Mesendoderm (in vitro differentiated cells): Measurements from ENCODE around the gene SAV1. TPM values are rescaled to one million over a fixed set of nuclear protein-coding genes. Genes with fewer than 3 reads are reported as not detected.

Source experiments
- DNase-seq: peaks from one replicate; pipeline ENCODE4 v3.0.0; 2013
- H2AK5ac ChIP-seq: 2 replicates; pipeline ENCODE4 v1.6.1; 2013; ENCODE audit warnings: low read length, inconsistent platforms
- H2BK120ac ChIP-seq: 2 replicates; pipeline ENCODE4 v1.6.1; 2013; ENCODE audit warnings: low read depth, mild to moderate bottlenecking, low read length, moderate library complexity, mixed read lengths
- H2BK15ac ChIP-seq: replicated peaks from 2 replicates; pipeline ENCODE4 v1.6.1; 2013; ENCODE audit warnings: low read depth, mild to moderate bottlenecking, moderate library complexity
- H2BK5ac ChIP-seq: 2 replicates; pipeline ENCODE4 v1.6.1; 2013; ENCODE audit warnings: low read length, inconsistent platforms
- H3K18ac ChIP-seq: 2 replicates; pipeline ENCODE4 v1.6.1; 2013; ENCODE audit warnings: mild to moderate bottlenecking, low read length, mixed read lengths
- H3K23ac ChIP-seq: one replicate; pipeline ENCODE4 v1.6.1; 2013; ENCODE audit warnings: low read length
- H3K27ac ChIP-seq: 2 replicates; pipeline ENCODE4 v1.5.1; 2013; ENCODE audit warnings: low read depth, mild to moderate bottlenecking, inconsistent platforms, low read length, moderate library complexity
- H3K27me3 ChIP-seq: 2 replicates; pipeline ENCODE4 v1.6.1; 2013; ENCODE audit warnings: low read length, control low read depth, mild to moderate bottlenecking, inconsistent platforms; ENCODE audit not compliant: insufficient read depth, poor library complexity
- H3K36me3 ChIP-seq: 2 replicates; pipeline ENCODE4 v1.6.1; 2013; ENCODE audit warnings: low read length, inconsistent platforms; ENCODE audit not compliant: control insufficient read depth, insufficient read depth
- H3K4ac ChIP-seq: one replicate; pipeline ENCODE4 v1.6.1; 2013; ENCODE audit warnings: low read depth, mild to moderate bottlenecking, low read length, moderate library complexity
- H3K4me1 ChIP-seq: 2 replicates; pipeline ENCODE4 v1.6.1; 2013; ENCODE audit warnings: low read depth, low read length, inconsistent platforms; ENCODE audit not compliant: control insufficient read depth
- H3K4me2 ChIP-seq: 2 replicates; pipeline ENCODE4 v1.6.1; 2013; ENCODE audit warnings: low read length
- H3K4me3 ChIP-seq: 2 replicates; pipeline ENCODE4 v1.5.1; 2013; ENCODE audit warnings: mild to moderate bottlenecking, low read length
- H3K56ac ChIP-seq: one replicate; pipeline ENCODE4 v1.6.1; 2013; ENCODE audit warnings: low read length
- H3K79me1 ChIP-seq: 2 replicates; pipeline ENCODE4 v1.6.1; 2013; ENCODE audit warnings: low read length, inconsistent platforms
- H3K79me2 ChIP-seq: 2 replicates; pipeline ENCODE4 v1.6.1; 2013; ENCODE audit warnings: mild to moderate bottlenecking, low read length; ENCODE audit not compliant: control insufficient read depth, insufficient read depth
- H3K9ac ChIP-seq: 2 replicates; pipeline ENCODE4 v1.6.1; 2013; ENCODE audit warnings: low read length, inconsistent platforms
- H4K5ac ChIP-seq: one replicate; pipeline ENCODE4 v1.6.1; 2013; ENCODE audit warnings: low read length
- H4K8ac ChIP-seq: one replicate; pipeline ENCODE4 v1.6.1; 2013; ENCODE audit warnings: low read depth, mild to moderate bottlenecking, control low read depth, low read length, moderate library complexity
- WGBS: extraction: QIAGEN DNeasy Blood & Tissue Kit; methylation state at CpG from one replicate; pipeline ENCODE4 v1.1.7; 2013; ENCODE audit warnings: low lambda C conversion rate, missing lambda C conversion rate; ENCODE audit not compliant: insufficient coverage; ENCODE audit errors: extremely low coverage; 5-methylcytosine and 5-hydroxymethylcytosine counted together
- polyA plus RNA-seq, 2 experiments: library from polyadenylated mRNA; stranded (reverse); fragments of 200-250 nt; gene quantifications; one replicate each; pipeline ENCODE4 v1.2.3, GENCODE V29; 2013

Gene SAV1
- 56.9 TPM for polyA plus RNA-seq (2013, experiment 1 of 2)
- 57.0 TPM for polyA plus RNA-seq (2013, experiment 2 of 2)

- H3K27me3 ChIP-seq, result no peaks in the 10 kb centered on the region
- no peak within 1 kb of the TSS for H3K23ac ChIP-seq
- H3K56ac ChIP-seq, result peak within 1 kb of the TSS; percentile 99
- peak within 1 kb of the TSS; percentile 46 for H3K4ac ChIP-seq
- peak within 1 kb of the TSS; percentile 88 for H3K4me3 ChIP-seq
- peak; percentile 89 for DNase-seq
- H3K4me1 ChIP-seq, result peaks cover 9% of the 10 kb centered on the region
- no peak within 1 kb of the TSS for H2BK15ac ChIP-seq
- no peak within 1 kb of the TSS for H4K5ac ChIP-seq
- H3K9ac ChIP-seq, result peak within 1 kb of the TSS; percentile 87
- peak within 1 kb of the TSS; percentile 89 for H3K4me2 ChIP-seq
- peaks cover 17% of the 10 kb centered on the region for H3K79me2 ChIP-seq
- no peaks in the 10 kb centered on the region for H3K36me3 ChIP-seq
- H3K79me1 ChIP-seq, result no peaks in the 10 kb centered on the region
- H2AK5ac ChIP-seq, result no peak within 1 kb of the TSS
- H2BK5ac ChIP-seq, result peak within 1 kb of the TSS; percentile 90
- H3K18ac ChIP-seq, result peak within 1 kb of the TSS; percentile 94
- peak within 1 kb of the TSS; percentile 70 for H4K8ac ChIP-seq
- H3K27ac ChIP-seq, result peak within 1 kb of the TSS; percentile 95
- no peak within 1 kb of the TSS for H2BK120ac ChIP-seq
- no CpG with 5 or more reads among the region's 92 CpGs for WGBS
These were observed at the start of gene SAV1 for GRCh38 chr14:50667996-50668825. Gene SAV1, minus strand, starts transcription at chr14:50668306. Its CDS starts 339 bp downstream, at chr14:50667967.

DNA sequence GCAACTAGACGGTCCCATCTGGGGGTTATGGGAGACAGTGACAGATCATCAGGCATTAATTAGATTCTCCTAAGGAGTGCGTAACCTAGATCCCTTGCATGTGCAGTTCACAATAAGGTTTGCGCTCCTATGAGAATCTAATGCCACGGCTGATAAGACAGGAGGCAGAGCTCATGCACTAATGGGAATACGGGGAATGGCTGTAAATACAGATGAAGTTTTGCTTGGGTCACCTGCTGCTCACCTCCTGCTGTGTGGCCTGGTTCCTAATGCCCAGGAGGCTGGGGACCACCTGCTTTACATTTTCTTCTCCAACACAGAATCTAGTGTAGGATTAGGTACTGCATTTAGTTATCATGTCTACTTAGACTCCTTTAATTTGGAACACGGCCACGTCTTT is 49.7 kb upstream of the SAV1 start:
- Histone ChIP-seq H2AK5ac (no peak overlapping the region), H3K23ac (no peak overlapping the region), H4K8ac (no peak overlapping the region), H3K79me1 (no peaks in the 10 kb centered on the region), H3K4me1 (no peaks in the 10 kb centered on the region), H2BK120ac (no peak overlapping the region), H2BK5ac (no peak overlapping the region), H3K79me2 (no peaks in the 10 kb centered on the region), H3K4ac (no peak overlapping the region), H3K27me3 (no peaks in the 10 kb centered on the region), H3K4me2 (no peak overlapping the region), H3K18ac (no peak overlapping the region), H4K5ac (no peak overlapping the region), H3K36me3 (no peaks in the 10 kb centered on the region), H3K4me3 (no peak overlapping the region), H2BK15ac (no peak overlapping the region), H3K27ac (no peak overlapping the region), H3K9ac (no peak overlapping the region), H3K56ac (no peak overlapping the region)
- no peak for DNase-seq
- WGBS, result no CpG with 5 or more reads among the region's 7 CpGs

DNA sequence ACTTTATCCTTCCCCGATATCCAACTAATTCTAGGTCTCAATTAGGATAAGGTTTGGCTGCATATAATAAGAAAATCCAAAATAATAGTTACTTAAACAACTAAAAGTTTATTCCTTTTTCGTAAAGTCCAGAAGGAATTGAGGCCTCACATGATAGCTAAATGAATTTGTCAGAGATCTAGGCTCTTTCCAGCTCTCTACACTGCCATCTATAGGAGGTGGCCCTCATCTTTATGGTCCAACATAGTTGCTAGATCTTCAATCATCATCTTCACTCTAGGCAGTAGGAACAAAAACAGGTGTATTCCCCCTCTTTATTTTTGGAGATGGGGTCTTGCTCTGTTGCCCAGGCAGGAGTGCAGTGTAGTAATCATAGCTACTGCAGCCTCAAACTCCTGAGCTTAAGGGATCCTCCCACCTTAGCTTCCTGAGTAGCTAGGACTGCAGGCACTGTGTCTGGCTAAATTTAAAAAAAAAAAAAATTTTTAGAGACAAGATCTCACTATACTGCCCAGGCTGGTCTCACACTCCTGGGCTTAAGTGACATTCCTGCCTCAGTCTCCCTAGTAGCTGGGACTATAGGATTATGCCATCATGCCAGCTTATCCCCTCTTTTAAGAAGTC is 46.5 kb upstream of the SAV1 start:
- Histone ChIP-seq H3K18ac (no peak overlapping the region), H3K4me1 (no peaks in the 10 kb centered on the region), H2AK5ac (no peak overlapping the region), H3K27ac (no peak overlapping the region), H3K56ac (no peak overlapping the region), H3K27me3 (no peaks in the 10 kb centered on the region), H3K9ac (no peak overlapping the region), H3K79me1 (no peaks in the 10 kb centered on the region), H2BK15ac (no peak overlapping the region), H3K4me2 (no peak overlapping the region), H3K4ac (no peak overlapping the region), H2BK5ac (no peak overlapping the region), H4K8ac (no peak overlapping the region), H3K4me3 (no peak overlapping the region), H3K36me3 (no peaks in the 10 kb centered on the region), H3K23ac (no peak overlapping the region), H3K79me2 (no peaks in the 10 kb centered on the region), H2BK120ac (no peak overlapping the region), H4K5ac (no peak overlapping the region)
- DNase-seq, result peak; percentile 45
- WGBS, result no CpG with 5 or more reads among the region's 2 CpGs

- Histone ChIP-seq H3K4me3 (no peak overlapping the region), H3K79me2 (no peaks in the 10 kb centered on the region), H3K56ac (no peak overlapping the region), H2BK120ac (no peak overlapping the region), H3K23ac (no peak overlapping the region), H3K27me3 (no peaks in the 10 kb centered on the region), H2BK15ac (no peak overlapping the region), H3K4me2 (no peak overlapping the region), H2BK5ac (no peak overlapping the region), H3K36me3 (no peaks in the 10 kb centered on the region), H3K79me1 (no peaks in the 10 kb centered on the region), H3K27ac (no peak overlapping the region), H3K4me1 (no peaks in the 10 kb centered on the region), H4K5ac (no peak overlapping the region), H3K18ac (no peak overlapping the region), H3K4ac (no peak overlapping the region), H4K8ac (no peak overlapping the region), H2AK5ac (no peak overlapping the region), H3K9ac (no peak overlapping the region)
- WGBS, result no CpG with 5 or more reads among the region's 3 CpGs
- no peak for DNase-seq
These were observed 42.9 kb upstream of the SAV1 start for GRCh38 chr14:50711043-50711442.

DNA sequence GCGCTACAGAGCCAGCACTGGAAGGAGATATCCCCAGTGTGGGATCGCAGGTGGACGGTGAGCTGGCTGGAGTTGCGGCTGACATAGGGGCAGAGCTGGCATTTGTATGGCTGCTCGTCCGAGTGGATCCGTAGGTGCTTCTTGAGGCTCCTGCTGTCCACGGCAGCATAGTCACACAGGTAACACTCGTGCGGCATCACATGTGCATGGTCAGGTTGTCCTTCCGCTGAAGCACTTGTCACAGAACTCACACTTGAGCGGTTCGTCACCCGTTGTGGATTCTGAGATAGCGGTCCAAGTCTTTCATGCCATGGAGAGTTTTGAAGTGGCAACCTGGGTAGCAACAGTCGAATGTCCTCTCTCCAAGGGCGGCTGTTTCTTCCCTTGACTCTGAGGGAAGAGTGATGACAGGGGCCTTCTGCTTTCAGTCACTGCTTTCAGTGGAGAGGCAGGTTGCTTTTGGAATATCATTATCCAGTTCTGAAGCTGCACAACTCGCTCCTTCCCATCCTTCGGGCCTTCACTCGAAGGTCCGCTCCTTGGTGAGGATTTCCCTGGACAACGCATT is 37.0 kb upstream of the SAV1 start:
- H2BK15ac ChIP-seq, result no peak overlapping the region
- H3K4me2 ChIP-seq, result no peak overlapping the region
- H3K4ac ChIP-seq, result no peak overlapping the region
- H3K18ac ChIP-seq, result no peak overlapping the region
- H3K79me1 ChIP-seq, result no peaks in the 10 kb centered on the region
- WGBS, result no CpG with 5 or more reads among the region's 22 CpGs
- no peak overlapping the region for H2BK5ac ChIP-seq
- H4K8ac ChIP-seq, result no peak overlapping the region
- no peak overlapping the region for H3K56ac ChIP-seq
- H3K27ac ChIP-seq, result no peak overlapping the region
- H3K4me1 ChIP-seq, result no peaks in the 10 kb centered on the region
- no peak overlapping the region for H2AK5ac ChIP-seq
- no peak overlapping the region for H4K5ac ChIP-seq
- H3K4me3 ChIP-seq, result no peak overlapping the region
- H3K23ac ChIP-seq, result no peak overlapping the region
- H2BK120ac ChIP-seq, result no peak overlapping the region
- no peak for DNase-seq
- H3K36me3 ChIP-seq, result no peaks in the 10 kb centered on the region
- H3K27me3 ChIP-seq, result no peaks in the 10 kb centered on the region
- H3K79me2 ChIP-seq, result no peaks in the 10 kb centered on the region
- no peak overlapping the region for H3K9ac ChIP-seq
